Measurements from ENCODE around the gene CRX.

DNA sequence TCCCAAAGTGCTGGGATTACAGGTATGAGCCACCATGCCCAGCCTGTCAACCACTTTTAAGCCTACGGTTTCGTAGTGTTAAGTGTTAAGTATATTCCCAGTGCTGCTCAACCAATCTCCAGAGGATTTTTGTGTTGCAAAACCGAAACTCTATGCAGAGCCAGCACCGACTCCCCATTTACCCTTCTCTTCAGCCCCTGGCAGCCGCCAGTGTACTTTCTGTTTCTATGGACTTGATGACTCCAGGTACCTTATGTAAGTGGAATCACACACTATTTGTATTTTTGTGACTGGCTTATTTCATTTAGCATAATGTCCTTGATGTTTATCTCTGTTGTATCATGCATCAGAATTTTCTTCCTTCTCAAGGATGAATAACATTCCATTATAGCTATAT lies 63.3 kb downstream of the CRX start:
- TF ChIP-seq, protein P1, sequence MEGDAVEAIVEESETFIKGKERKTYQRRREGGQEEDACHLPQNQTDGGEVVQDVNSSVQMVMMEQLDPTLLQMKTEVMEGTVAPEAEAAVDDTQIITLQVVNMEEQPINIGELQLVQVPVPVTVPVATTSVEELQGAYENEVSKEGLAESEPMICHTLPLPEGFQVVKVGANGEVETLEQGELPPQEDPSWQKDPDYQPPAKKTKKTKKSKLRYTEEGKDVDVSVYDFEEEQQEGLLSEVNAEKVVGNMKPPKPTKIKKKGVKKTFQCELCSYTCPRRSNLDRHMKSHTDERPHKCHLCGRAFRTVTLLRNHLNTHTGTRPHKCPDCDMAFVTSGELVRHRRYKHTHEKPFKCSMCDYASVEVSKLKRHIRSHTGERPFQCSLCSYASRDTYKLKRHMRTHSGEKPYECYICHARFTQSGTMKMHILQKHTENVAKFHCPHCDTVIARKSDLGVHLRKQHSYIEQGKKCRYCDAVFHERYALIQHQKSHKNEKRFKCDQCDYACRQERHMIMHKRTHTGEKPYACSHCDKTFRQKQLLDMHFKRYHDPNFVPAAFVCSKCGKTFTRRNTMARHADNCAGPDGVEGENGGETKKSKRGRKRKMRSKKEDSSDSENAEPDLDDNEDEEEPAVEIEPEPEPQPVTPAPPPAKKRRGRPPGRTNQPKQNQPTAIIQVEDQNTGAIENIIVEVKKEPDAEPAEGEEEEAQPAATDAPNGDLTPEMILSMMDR (conservative IDR thresholded peaks at IDR 0.05 in 1 of 2, IDR thresholded peaks at IDR 0.05 in 1 of 2; ENCODE audit: extremely low read depth in 1 of 2, insufficient read depth in 1 of 2, low read depth in 1 of 2, low read length in 2 of 2) = no peak
- TF ChIP-seq EZH2 (IDR thresholded peaks at IDR 0.05; ENCODE audit: borderline replicate concordance, low read length) = no peak
